Measurements from ENCODE around the gene FSTL4. TPM values are rescaled to one million over a fixed set of nuclear protein-coding genes. Genes with fewer than 3 reads are reported as not detected.

FSTL4 gene
- total RNA-seq, 1 donor from 2014 or later = 0.11 TPM

Small RNAs within 50 kb of the gene (microRNA-seq; reads per million reads assigned to microRNA genes)
- gene MIR1289-2 = not detected

Measured in myocyte (in vitro differentiated cells).